Measurements from ENCODE around the gene SAFB.

Gene SAFB

DNA sequence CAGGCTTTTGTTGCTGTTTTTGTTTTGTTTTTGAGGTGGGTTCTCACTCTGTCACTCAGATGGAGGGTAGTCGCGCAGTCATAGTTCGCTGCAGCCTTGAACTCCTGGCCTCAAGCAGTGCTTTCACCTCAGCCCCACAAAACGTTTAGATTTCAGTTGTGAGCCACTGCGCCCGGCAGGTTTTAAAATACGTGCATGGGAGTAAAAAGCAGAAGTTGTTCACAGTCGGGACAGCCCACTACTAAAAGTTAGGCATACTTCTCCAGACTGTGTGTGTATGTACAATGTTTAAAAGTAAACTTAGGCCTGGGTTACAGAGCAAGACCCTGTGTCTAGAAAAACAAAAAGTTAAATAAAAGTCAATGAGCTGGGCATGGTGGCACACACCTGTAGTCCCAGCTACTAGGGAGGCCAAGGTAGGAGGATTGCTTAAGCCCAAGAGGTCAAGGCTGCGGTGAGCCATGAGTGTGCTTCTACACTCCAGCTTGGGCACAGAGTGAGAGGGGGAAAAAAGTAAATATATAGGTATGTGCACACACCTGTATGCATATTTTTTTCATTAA lies 6.1 kb downstream of the SAFB start:
- no peak for DNase-seq

DNA sequence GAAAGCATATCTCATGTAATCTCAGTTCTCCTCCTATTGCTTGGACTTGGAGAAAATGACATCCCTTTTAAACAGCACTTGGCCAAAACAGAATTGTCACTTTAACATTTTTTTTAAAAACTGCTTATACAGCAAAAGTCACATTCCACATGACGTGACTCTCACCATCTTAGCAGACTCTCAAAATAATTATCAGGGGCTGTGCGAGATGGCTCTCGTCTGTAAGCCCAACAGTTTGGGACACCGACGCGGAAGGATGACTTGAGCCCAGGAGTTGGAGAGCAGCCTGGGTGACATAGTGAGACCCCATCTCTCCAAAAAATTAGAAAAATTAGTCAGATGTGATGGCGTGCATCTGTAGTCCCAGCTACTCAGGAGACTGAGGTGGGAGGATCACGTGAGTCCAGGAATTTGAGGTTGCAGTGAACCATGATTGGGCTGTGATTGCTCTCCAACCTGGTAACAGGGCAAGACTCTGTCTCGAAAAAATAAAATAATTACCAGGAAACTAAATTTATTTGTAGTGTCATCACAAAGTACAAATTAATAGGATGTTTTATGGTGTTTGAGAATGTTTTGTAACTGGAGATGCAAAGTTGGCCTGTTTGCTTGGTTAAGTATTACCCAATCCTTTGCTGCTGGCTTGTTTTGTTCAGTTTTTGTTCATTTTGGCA lies 8.8 kb downstream of the SAFB start:
- DNase-seq, result no peak

DNA sequence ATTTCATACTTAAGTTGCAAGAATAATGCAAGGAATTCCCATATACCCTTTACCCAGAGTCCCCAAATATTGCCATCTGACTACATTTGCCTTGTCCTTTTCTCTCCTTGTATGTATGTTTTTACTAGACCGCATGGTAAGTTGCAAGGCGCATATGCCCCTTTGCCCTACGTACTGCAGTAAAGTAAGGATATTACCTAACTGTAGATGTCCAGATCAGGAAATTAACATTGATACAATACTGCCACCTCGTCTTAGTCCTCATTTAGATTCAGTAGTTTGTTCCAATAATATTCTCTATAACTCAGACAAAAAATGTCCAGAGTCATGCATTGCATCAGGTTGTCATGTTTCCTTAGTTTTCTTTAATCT lies 9.3 kb downstream of the SAFB start:
- DNase-seq, result no peak

DNA sequence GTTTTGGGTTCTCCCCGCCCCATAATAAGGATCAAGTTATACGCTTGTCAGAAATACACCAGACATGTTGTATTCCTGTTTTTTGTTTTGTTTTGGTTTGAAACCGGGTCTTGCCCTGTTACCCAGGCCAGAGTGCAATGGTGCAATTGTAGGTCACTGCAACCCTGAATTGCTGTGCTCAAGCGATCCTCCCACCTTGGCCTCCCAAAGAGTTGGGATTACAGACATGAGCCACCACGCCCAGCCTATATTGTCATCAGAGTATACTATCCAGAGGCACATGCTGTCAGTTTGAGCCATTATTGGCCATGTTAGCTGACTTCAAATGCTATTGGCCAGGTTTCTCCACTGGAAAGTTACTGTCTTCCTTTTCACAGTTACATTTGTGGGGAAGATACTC lies 9.8 kb downstream of the SAFB start:
- DNase-seq, result no peak

DNA sequence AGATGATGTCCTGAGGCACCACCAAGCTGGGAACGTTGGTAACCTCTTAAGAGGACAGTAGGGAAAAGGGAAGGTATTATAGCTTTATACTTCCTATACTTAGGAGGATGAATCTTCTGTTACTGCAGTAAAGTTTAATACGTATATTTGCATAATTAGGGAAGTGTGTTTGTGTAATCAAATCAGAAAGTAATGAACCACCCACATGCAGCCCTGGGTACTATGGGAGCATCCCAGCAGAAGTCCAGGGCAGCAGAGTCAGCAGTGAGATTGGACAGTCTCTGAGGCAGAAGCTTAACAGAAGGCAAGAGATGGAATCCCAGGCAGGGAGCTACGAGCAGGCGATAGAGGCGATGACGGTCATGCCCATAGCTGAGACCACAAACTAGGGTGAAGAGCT lies 12.5 kb downstream of the SAFB start:
- DNase-seq, result no peak

DNA sequence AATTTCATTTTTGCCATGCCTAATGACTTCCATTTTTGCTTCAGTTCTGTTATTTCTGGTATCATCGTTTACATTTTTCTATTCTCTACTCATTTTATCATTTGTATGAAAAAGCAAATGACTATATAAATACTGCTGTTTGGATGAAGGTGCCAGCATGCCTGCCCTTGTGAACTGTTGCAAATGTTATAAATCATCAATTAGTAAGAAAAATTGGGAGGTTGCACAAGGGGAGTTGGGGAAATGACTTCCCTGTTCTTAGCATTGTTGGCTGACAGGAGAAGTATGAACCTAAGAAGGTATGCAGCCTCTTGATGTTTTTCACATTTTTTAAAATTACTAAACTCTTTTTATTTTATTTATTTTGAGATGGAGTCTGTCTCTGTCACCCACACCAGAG lies 15.1 kb downstream of the SAFB start:
- no peak for DNase-seq

DNA sequence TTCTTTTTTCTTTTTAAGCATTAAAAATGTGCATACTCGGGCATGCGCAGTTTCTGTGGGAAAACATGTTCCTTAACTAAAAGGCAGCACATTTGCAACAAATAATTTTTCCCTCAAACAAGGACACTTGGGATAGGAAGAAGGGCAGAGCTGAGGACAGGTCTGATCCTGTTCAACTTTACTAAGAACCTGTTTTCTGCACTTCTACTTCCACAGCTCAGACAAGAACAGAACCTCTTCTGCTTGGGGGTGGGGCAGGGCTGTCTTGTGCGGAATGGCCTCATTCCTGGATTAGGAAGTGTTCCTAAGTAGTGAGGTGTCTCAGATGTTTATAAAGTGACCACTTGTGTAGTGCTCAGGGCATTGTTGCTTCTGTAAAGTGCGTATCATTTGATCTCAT lies 18.3 kb downstream of the SAFB start:
- no peak for DNase-seq

DNA sequence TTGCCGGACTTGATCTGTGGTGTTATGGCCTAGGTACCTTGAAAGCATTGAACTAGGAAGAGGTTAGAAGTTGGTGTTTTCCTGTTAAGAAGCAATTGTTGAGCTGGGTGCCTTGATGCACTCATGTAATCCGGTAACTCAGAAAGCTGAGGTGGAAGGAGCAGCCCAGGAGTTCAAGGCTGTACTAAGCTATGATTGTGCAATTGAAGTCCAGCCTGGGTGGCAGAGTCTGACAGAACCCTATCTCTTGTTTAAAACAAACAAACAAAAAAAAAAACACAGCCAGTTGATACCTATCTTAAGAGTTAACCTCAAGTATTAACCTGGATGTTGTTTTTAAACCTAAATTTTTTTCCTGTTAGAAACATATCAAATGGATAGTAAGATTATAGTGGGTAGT lies 19.3 kb downstream of the SAFB start:
- no peak for DNase-seq

DNA sequence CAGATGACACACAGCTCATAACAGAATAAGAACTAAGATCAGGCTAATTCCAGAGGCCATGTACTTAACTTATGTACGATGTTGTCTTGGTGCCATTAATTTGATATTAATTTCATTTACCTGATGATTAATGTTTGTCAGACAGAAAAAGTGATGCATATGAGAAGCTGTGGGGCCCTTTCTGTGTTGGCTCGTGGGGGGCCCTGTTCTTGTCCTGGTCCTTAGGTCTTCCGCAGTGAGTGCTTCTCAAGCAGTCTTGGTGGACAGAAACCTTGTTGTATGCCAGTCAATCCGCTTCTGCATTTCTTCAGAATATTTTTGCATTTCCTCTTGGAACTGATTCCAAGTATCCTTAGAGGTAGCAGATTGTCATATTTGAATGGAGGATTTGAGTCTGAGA lies 20.2 kb downstream of the SAFB start:
- DNase-seq, result no peak

DNA sequence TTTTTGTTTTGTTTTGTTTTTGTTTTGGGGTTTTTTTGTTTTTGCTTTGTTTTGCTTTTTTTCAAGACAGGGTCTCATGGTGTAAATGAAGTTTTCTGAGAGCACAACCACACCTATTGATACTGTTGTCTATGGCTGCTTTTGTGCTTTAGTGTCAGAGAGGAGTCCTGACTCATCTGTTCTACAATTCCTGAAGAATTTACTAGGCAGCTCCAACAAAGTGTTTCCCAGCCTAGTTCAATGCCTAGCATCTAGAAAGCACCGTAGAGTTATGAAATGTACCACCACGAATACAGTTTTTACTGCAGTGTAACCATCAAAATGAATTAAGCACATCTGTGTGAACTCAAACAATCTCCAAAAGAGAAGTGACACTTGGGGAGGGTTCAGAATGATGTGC lies 21.2 kb downstream of the SAFB start:
- no peak for DNase-seq

DNA sequence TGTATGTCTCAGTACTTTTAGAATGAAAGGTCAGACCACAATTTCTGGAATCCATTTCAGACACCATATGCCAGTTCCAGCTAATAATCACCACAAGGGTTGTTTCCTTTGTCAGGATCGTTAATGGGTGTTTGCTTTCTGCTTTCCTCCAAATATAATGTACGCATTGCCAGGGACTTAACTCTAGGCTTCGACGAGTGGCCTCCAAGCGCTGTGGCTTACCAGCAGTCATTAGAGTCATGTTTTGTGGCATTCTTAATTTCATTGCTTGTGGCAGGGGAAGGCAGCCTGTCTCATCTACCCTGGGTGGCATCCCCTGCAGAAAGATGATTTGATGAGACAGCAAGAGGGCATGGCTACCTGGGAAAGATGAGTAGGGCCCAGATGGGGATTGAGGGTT lies 22.5 kb downstream of the SAFB start:
- no peak for DNase-seq

DNA sequence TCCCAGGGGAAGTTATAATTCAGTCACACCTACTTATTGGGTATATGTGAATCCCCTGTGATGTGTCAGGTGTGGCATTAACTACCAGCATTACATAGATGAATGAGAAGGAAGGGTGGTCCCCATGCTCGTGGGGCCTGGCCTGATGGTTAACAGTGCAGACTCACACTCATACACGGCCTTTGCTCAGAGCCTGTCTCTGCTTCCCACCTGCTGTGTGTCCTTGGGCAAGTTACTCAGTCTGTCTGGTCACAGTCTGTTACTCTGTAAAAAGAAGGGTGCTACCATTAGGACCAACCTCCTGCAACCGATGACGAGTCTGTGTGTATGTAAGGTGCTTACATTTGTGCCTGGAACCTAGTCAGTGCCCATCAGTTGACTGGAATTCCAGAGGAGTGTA lies 23.8 kb downstream of the SAFB start:
- no peak for DNase-seq

DNA sequence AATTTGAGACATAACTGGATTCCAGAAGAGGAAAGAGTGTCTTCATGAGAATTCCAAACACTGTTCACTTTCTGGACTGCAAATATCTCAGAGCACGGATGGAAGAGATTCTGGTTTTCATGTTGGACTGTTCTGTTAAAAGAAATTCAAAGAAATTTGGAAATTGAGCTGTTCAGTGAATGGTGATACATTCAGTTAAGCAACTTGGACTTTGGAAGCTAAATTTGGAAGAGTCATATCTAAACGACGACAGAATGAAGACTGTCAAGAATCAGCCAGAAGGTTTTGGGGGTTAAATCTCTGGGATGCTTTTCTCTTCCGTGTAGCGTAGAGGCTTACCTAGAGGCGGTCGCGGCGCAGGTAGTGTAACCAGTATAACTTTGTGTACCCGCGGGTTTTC lies 25.6 kb downstream of the SAFB start:
- no peak for DNase-seq

DNA sequence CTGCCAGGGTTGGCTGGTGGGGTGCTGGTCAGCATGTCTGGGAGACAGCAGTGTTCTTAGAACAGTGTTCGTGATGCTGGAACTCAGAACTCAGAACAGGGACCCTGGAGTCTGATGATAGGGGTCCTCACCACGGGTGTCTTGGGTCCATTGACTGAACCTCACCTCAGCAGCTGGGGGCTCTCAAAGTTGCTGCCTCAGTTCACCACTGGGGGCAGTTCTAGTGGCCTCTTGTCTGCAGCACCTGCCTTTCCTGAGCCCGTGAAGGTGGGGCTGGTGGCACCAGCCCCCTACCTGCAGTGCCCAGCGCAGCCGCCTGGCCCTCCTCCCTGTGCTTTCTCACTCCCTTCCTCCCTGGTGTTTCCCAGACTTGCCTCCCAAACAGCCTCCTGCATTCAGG lies 28.5 kb downstream of the SAFB start:
- DNase-seq, result no peak

DNA sequence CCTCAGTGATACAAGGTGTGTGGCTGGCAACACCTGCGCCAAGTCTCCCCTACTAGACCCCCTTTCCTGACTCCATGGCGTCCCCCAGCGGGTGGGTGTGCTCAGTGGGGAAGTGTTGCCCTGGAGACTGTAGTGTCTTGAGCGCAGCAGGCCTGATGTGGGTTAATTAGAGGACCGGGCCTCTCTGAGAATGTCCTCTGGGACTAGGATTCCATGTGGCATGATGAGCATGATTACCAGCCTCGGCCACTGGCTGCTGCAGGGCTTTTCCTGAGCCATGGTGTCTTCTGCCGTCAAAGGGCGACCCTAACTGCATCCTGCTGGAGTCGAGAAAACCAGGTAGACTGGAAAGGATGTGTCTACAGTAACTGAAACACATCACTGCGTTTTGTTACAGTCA lies 29.4 kb downstream of the SAFB start:
- no peak for DNase-seq

DNA sequence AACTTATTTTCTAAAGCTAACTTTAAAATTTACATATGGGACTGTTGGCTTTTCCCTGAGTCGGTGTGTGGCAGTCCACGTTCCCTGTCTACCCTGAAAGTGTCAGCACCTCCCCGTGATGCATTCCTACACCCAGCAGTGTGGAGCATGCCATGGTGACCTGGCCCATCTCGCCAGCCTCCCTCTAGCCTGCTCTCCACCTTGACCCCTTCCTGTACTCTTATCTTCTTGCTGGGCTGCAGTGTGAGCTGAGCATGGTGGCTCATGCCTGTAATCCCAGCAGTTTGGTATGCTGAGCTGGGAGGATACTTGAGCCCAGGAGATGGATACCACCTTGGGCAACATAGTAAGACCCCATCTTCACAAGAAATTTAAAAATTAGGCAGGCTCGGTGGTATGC lies 32.0 kb downstream of the SAFB start:
- no peak for DNase-seq

DNA sequence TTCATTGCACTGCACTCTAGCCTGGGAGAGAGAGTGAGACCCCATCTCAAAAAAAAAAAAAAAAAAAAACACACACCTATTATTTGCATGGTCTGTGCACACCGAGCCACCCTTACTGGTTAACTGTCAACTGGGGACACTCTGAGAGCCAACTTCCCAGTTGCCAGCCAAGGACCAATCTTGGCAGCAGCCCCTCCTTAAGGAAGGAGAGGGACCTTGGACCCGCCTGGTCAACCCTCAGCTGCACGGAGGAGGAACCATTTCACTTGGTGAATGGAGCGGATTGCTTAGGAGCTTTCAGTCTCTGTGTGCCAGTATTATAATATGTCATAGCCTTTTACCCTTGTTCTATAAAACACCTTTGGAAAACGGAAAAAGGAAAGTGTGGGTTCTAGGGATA lies 32.5 kb downstream of the SAFB start:
- no peak for DNase-seq

DNA sequence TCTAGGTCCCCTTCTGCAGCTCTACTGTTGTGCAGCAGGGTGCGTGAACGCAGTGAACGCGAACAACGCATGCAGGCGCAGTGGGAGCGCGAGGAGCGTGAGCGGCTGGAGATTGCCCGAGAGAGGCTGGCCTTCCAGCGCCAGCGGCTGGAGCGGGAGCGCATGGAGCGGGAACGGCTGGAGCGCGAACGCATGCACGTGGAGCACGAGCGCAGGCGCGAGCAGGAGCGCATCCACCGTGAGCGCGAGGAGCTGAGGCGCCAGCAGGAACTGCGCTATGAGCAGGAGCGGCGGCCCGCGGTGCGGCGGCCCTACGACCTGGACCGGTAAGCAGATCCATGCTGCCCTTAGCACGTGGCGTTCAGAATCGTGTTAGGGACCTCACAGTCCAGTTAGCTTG lies 38.6 kb downstream of the SAFB start:
- DNase-seq, result no peak

DNA sequence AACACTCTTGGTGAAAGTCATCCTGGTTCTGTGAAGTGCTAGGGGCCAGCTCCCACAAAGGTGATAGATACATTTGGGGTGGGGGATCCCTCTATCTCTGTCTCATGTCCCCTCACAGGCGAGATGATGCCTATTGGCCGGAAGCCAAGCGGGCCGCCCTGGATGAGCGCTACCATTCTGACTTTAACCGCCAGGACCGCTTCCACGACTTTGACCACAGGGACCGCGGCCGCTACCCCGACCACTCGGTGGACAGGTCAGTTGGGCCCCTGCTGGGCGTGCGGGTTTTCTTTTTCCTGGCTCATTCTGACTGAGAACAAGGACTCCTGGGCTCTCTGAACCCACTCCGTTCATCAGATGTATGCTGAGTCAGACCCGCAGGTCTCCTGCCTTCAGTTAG lies 41.0 kb downstream of the SAFB start:
- no peak for DNase-seq

DNA sequence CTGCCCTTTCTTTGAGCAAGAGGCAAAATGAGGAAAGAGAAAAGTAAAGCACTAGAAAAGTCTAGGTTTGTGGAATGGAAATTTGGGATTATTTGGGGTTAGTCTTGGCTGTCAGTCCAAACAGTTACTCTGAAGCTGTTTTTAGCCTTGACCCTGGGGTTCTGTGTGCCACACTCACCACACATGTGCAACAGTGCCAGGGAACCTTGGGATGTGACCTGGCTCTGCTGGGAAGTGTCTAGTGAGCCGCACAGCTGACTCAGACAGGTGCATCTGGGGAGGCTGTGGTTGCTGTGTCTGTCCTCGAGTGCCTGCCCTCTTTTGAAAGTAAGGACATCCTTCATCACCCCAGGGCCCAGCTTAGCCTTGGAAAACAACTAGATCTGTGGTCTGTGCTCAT lies 41.6 kb downstream of the SAFB start:
- DNase-seq, result no peak

DNA sequence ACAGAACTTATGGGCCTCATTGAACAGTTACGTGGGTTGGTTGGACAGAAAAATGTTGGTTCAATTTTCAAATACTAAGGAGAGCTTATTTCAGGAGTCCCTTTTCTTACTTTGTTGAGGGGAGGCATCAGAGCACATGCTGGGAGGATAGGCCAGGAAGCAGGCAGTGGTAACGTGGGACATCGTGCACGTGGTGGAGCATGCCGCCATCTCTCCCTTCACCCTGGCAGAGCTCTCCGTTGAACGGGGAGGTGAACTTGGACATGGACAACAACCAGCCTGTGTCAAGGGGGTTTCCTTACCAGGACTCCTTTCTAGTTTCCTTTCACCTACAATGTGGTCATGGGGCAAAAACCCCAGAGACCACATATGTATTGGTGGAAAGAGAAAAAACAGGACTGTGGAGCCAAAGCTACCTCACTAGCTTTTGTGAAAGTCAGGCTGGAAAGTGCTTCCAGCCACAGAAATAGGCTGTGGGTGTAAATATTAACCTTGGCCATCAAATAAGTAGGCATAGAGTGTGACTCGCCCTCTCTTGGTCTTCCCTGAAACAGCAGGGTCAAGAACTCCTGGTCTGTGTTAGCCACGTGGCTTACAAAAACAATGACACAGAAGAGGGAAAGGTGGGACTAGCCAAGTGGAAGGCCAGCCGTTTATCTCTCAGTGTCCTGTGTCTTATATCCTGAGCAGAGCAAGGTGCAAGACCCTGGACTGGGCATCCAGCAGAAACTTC lies 43.1 kb downstream of the SAFB start:
- no peak for DNase-seq

DNA sequence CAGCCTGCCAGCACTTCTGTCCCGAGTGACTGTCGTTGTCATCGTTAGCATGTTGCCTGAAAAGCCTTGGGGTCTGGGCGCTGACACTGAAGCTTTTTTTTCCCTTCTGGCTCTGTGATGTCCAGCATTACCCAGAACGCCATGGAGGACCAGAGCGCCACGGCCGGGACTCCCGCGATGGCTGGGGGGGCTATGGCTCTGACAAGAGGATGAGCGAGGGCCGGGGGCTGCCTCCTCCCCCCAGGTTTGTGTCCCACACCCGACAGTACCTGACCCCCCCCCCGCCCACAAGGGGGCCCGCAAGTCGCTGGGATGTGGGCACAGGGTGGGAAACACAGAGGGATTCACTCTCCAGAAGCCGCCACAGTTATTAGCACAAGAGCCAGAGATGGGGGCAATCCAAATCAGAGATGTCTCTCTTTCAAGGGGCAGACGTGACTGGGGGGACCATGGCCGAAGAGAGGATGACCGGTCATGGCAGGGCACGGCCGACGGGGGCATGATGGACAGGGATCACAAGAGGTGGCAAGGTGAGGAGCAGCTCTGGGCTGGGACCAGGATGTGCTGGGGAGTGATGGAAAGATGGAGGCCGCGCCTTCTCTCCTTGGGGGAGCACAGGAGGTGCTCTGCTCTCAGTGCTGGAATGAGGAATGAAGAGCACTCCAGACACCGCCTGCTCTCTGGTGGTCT lies 44.2 kb downstream of the SAFB start:
- DNase-seq, result no peak

DNA sequence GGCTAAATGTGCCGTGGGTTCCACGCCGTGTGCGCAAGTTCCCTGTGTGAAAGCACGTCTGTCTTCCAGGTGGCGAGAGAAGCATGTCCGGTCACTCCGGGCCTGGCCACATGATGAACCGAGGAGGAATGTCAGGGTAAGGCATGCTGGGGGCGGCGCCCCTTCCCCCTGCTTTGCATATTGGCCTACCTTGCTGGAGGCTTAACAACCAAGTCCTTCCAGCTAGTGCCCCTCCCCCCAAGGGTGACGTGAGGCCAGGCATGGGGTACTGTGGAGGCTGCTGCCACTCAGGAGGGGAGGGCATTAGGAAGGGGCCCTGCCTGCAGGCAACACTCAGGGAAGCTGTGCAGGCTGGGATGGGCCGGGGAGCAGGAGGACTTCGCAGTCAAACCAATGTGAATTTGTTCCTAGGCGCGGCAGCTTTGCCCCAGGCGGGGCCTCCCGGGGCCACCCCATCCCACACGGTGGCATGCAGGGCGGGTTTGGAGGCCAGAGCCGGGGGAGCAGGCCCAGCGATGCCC lies 44.9 kb downstream of the SAFB start:
- DNase-seq, result no peak

DNA sequence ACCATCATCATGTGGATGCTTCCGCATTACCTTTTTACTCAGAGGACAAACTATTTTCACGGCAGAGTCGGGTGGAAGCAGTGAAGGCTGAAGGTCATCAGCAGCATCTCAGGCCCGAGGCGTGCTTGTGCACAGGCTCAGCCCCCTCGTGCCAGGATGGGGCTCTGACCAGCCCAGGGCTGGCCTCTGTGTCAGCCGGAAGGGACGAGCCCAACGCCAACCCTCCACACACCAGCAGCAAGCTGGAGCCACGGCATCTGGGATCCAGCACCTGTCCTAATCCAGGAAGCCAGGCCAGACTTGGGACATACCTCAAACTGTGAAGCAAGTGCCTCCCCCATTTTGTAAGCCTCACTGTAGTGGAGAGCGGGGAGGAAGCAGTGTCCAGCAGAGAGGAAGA lies 46.3 kb downstream of the SAFB start:
- DNase-seq, result no peak
